Stimulated activated CD8-positive, alpha-beta memory T cell treated with anti-CD3 and anti-CD28 coated beads, Interleukin-15, amount 100 ng/mL, for 4 hours (primary cell): ENCODE data around the gene SGIP1.
A peak's percentile ranks its signal among the peaks of the same experiment; 100 is the strongest.
"Not testable (repeated sequence)": the region's sequence is repeated elsewhere in the genome, so short reads cannot be mapped to it uniquely, and the experiment has no call there.

Source experiments
- DNase-seq, 2 donors: peaks; one replicate each; pipeline ENCODE4 v3.0.0-alpha.2; 2020; ENCODE audit warnings: low read depth in 2 of 2

Gene SGIP1

GRCh38 chr1:66769512-66770229 is 235.7 kb downstream of the SGIP1 start:
- no peak for DNase-seq

GRCh38 chr1:66770240-66770639 is 236.3 kb downstream of the SGIP1 start:
- no peak for DNase-seq

GRCh38 chr1:66770694-66771093 is 236.7 kb downstream of the SGIP1 start:
- DNase-seq: no peak

GRCh38 chr1:66773227-66773626 is 239.3 kb downstream of the SGIP1 start:
- DNase-seq: no peak

- DNase-seq: no peak
These were observed 240.5 kb downstream of the SGIP1 start for GRCh38 chr1:66774438-66774837.

GRCh38 chr1:66775646-66776045 is 241.7 kb downstream of the SGIP1 start:
- DNase-seq: no peak

GRCh38 chr1:66777831-66778230 is 243.9 kb downstream of the SGIP1 start:
- no peak for DNase-seq

- DNase-seq: no peak
These were observed 244.3 kb downstream of the SGIP1 start for GRCh38 chr1:66778266-66778665.

- DNase-seq: no peak
These were observed 245.0 kb downstream of the SGIP1 start for GRCh38 chr1:66778969-66779368.

GRCh38 chr1:66779475-66780078 is 245.6 kb downstream of the SGIP1 start:
- no peak for DNase-seq

GRCh38 chr1:66785800-66786199 is 251.8 kb downstream of the SGIP1 start:
- DNase-seq: not testable (repeated sequence)

GRCh38 chr1:66787641-66788040 is 253.7 kb downstream of the SGIP1 start:
- no peak for DNase-seq

GRCh38 chr1:66788231-66788939 is 254.4 kb downstream of the SGIP1 start:
- peak; percentile 11 to 51 for DNase-seq

- DNase-seq: no peak
These were observed 258.0 kb downstream of the SGIP1 start for GRCh38 chr1:66791621-66792610.

- not testable (repeated sequence) for DNase-seq
These were observed 261.9 kb downstream of the SGIP1 start for GRCh38 chr1:66795839-66796238.
